22Rv1 (cell line): ENCODE measurements around the gene WASF3.

Experiments used
- CTCF ChIP-seq: fragments of 450-650 bp; IDR thresholded peaks from 2 replicates; pipeline ENCODE4 v1.5.1; 2017; ENCODE audit warnings: mild to moderate bottlenecking
- ZFX ChIP-seq: fragments of 450-650 bp; IDR thresholded peaks from 2 replicates; pipeline ENCODE4 v1.6.1; 2017; ENCODE audit warnings: antibody characterized with exemption, borderline replicate concordance

DNA sequence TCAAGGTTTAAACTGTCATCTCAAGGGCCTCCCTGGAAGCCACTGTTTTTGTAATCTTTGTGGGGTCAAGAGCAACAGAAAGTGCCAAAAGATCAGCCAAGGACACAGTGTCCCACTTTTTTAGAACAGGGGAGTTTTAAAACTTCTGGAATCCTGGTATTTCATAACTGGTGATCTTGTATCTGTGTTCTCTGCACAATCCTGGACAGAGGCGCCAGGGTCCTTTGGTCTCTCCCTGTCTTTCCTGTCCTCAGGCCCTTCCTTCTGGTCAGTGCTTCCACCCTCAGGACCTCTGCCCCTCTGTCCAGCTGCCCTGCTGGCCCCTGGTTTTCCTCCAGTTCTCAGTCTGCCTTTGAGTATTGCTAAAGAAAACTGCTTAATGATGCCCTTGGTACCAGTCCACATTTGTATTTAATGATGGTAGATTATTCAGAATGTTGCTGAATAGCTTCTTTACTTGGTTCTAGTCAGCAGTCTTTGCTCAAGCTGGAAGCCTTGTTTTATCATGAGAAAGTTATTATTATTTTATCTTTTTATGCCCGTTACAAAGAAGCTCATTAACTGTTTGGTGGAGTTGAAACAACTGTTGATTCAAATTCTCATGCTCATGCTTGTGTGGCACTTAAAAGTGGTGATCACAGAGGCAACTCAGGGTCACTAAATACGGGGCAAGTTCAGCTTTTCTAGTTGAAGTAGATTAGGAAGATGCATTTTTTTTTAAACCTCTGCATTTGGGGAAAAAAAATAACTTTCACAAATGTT lies 47.5 kb downstream of the WASF3 start:
- TF ChIP-seq CTCF = no peak
- no peak for TF ChIP-seq ZFX
